ENCODE measurements around the gene GLI2. TPM values are rescaled to one million over a fixed set of nuclear protein-coding genes. Genes with fewer than 3 reads are reported as not detected.

The GLI2 gene
- total and polyA plus RNA-seq, 2 of the 4 experiments (the other 2 are of a cell fraction) = 3.8 to 26.0 TPM

DNA sequence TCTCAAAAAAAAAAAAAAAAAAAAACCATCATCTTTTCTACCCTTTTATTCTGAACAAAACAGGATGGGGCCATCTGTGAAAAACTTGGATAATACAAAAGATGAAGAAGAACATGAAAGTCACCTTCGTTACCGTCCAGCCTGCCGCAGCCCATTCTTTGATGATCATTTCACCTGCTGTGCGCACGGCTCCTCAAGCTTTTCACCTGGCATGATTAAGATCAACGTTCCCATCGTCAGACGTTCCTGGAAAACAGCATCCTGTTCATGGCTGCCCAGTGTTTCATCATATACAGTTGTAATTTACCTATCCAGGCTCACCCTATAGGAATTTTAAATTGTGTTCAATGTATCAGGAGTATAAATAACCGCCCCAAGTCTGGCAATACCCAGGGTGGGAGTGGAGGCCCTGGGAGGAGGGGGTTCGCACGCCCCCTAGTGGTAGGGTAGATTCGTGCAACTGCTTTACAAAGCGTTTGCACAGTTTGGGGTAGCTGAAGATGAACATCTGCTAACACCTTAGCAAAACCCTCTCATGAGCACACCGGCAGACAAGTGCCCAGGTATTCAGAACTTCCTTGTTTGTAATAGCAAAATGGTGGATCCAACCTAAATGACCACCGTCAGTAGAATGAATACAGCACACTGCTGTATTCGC, 49.0 kb upstream of the GLI2 start:
- TF ChIP-seq NFE2L2 (IDR thresholded peaks at IDR 0.05; ENCODE audit: low read depth, low read length) (no peak), CTCF (conservative IDR thresholded peaks at IDR 0.05; ENCODE audit: low read depth, low read length) (0 out of 2 replicates have a peak, but pooled peaks have one; percentile 18)

More for the DNA sequence above, 49.0 kb upstream of the GLI2 start:
- H4K20me1 ChIP-seq (ENCODE audit: insufficient read depth, low read length) = no peaks in the 10 kb centered on the region
- H2AK9ac ChIP-seq (replicated peaks; ENCODE audit: low read depth, low read length, poor library complexity) = no peak overlapping the region
- intact Hi-C loops (cut with micrococcal nuclease) (no loop called here), dilution Hi-C loops (cut with HindIII; ENCODE audit: low sequenced_read_pairs, unreplicated experiment) (no loop called here), in situ Hi-C loops (cut with MboI; ENCODE audit: low sequenced_read_pairs) (loop anchor here (25.0 kb wide), 2 partner anchors 676 to 949 kb away; no protein-coding TSS in a partner anchor)
- H2AK5ac ChIP-seq (ENCODE audit: low read depth, low read length) = no peak overlapping the region
- ChIA-PET POLR2A (ENCODE audit: unreplicated experiment) (no interaction called here), CTCF (no interaction called here)
- peaks cover 3% of the 10 kb centered on the region; the same call in 1 of the 2 replicates for H3K9me3 ChIP-seq (ENCODE audit: control insufficient read depth, insufficient read depth, low read length)
- DNase-seq (no peak), ATAC-seq (ENCODE audit: low read depth) (no peak)
- H3K9ac ChIP-seq (ENCODE audit: low read depth, low read length) = no peak overlapping the region
- H3K14ac ChIP-seq (replicated peaks; ENCODE audit: low read depth, low read length) = no peak overlapping the region
- no peak overlapping the region for H3K4me2 ChIP-seq (ENCODE audit: low read depth, low read length)
- H2BK20ac ChIP-seq (ENCODE audit: low read depth, low read length) = no peak overlapping the region
- 100% methylated on average over 6 of the region's 16 CpGs; no CpG with 5 or more reads in 1 of the 2 experiments for WGBS, 2 experiments (ENCODE audit: extremely low coverage in 2 of 2, insufficient read length in 1 of 2)
- H3K27me3 ChIP-seq (ENCODE audit: control insufficient read depth, insufficient read depth, low read length) = peaks cover 8% of the 10 kb centered on the region
- H3K23ac ChIP-seq (ENCODE audit: low read depth, low read length) = no peak overlapping the region
- no peak overlapping the region for H3K56ac ChIP-seq (ENCODE audit: extremely low read depth, insufficient read depth, low read length)
- H2BK120ac ChIP-seq (ENCODE audit: low read depth, low read length) = no peak overlapping the region
- no peak overlapping the region for H3K18ac ChIP-seq (ENCODE audit: low read depth, low read length)
- no peak overlapping the region for H2BK5ac ChIP-seq (ENCODE audit: low read depth, low read length, poor library complexity, severe bottlenecking)
- H2BK15ac ChIP-seq (ENCODE audit: low read depth, low read length) = no peak overlapping the region
- no TSS peak for BruUV-seq (replicated peaks)
- H3K4ac ChIP-seq (ENCODE audit: low read depth, low read length) = no peak overlapping the region
- H4K5ac ChIP-seq (ENCODE audit: low read depth, low read length) = no peak overlapping the region
- no peak overlapping the region for H3K27ac ChIP-seq (ENCODE audit: insufficient read depth, low read length)
- H3K4me3 ChIP-seq (ENCODE audit: insufficient read depth, low read depth, low read length) = no peak overlapping the region
- H4K8ac ChIP-seq (ENCODE audit: low read depth in 2 of 2, low read length in 2 of 2) = no peak overlapping the region
- peaks cover 18% of the 10 kb centered on the region for H3K4me1 ChIP-seq (ENCODE audit: control insufficient read depth, insufficient read depth, low read length)
- H3K36me3 ChIP-seq (ENCODE audit: control insufficient read depth, insufficient read depth, low read length) = no peaks in the 10 kb centered on the region
- no peak overlapping the region for H4K91ac ChIP-seq (ENCODE audit: insufficient read depth, low read depth, low read length)
- H3K79me1 ChIP-seq (ENCODE audit: low read depth in 1 of 2, low read length in 2 of 2) = no peaks in the 10 kb centered on the region
- peak overlapping the region; percentile 4 for H2AFZ ChIP-seq (replicated peaks; ENCODE audit: low read length, poor library complexity)
- H3K9me1 ChIP-seq (ENCODE audit: insufficient read depth, low read length) = peaks cover 3% of the 10 kb centered on the region; the same call in 1 of the 2 replicates

All from IMR-90 (cell line).